GM12874 (cell line): Measurements from ENCODE around the gene NUCKS1.

Experiments
- TF ChIP-seq, protein P1 (sequence below): IDR thresholded peaks from 2 replicates; pipeline ENCODE4 v1.5.1; 2011; ENCODE audit warnings: low read depth, mild to moderate bottlenecking, control low read depth, low read length, moderate library complexity; ENCODE audit not compliant: insufficient read depth

Gene NUCKS1

DNA sequence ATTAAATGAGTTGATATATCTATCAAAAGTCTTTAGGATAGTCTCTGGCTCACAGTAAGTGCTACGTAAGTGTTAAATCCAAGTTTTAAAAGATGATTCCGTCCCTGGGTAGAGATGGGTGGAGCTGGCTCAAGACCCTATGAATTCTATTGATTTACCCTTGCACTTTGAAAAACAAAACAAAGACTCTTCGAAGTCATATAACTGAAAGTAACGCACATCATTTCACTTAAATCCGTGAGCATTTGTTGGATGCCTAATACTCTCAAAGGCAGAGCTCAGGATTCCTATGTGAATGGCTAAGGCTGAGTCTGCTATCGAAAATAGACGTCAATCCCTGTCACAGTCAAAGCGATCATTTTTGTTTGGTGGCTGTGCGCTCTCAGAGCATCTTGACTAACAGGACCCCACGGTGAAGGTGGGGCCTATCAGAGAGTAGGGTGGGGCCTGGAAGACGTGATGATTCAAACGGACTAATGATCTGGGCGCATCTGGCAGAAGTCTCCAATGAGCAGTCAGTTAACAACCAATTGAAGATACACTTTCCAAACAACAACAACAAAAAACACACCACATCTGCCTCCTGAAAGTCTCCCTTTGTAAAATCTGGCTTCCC, 1.2 kb upstream of the NUCKS1 start:
- TF ChIP-seq, protein P1, sequence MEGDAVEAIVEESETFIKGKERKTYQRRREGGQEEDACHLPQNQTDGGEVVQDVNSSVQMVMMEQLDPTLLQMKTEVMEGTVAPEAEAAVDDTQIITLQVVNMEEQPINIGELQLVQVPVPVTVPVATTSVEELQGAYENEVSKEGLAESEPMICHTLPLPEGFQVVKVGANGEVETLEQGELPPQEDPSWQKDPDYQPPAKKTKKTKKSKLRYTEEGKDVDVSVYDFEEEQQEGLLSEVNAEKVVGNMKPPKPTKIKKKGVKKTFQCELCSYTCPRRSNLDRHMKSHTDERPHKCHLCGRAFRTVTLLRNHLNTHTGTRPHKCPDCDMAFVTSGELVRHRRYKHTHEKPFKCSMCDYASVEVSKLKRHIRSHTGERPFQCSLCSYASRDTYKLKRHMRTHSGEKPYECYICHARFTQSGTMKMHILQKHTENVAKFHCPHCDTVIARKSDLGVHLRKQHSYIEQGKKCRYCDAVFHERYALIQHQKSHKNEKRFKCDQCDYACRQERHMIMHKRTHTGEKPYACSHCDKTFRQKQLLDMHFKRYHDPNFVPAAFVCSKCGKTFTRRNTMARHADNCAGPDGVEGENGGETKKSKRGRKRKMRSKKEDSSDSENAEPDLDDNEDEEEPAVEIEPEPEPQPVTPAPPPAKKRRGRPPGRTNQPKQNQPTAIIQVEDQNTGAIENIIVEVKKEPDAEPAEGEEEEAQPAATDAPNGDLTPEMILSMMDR: no peak

DNA sequence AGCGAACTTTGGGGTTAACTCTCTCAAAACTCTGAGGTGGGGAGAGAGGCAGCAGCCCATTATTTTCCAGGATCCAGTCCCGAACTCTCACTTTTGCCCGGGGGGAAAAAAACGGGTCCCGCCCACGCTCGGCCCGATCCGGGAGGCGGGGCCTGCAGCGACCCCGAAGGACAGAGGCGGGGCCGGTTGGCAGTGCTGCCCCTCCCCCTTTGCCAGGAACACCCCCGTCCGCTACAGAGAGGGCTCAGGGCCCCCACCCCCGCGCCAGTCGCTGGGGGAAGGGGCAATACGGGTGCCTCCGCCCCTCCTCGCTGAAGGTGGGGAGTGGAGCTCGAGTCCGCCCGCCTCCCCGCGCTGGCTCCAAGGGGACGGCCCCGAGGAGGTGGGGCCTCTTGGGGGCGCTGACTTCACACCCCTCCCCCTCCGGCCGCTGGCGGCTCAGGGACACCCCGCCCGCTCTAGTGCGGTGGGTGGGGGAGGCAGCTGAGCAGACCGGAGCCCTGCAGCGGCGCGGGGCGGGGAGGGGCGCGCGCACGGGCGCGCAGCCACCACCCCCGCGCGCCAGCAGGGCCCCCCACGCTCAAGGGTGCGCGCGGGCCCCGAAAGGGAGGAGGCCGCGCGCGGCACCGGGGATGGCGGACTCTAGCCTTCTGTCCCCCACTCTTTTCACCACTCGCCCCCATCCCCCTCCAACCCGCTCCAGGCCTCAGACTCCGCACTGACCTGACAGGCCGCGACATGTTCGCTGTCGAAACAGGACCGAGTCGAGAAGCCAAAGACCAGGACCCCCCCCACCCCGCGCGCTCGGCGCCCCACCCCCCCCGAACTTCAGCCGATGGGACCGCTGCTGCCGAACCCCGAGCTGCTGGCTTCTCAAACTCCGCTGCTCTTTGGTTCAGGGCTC, 496 bp downstream of the NUCKS1 start:
- TF ChIP-seq, protein P1: no peak

DNA sequence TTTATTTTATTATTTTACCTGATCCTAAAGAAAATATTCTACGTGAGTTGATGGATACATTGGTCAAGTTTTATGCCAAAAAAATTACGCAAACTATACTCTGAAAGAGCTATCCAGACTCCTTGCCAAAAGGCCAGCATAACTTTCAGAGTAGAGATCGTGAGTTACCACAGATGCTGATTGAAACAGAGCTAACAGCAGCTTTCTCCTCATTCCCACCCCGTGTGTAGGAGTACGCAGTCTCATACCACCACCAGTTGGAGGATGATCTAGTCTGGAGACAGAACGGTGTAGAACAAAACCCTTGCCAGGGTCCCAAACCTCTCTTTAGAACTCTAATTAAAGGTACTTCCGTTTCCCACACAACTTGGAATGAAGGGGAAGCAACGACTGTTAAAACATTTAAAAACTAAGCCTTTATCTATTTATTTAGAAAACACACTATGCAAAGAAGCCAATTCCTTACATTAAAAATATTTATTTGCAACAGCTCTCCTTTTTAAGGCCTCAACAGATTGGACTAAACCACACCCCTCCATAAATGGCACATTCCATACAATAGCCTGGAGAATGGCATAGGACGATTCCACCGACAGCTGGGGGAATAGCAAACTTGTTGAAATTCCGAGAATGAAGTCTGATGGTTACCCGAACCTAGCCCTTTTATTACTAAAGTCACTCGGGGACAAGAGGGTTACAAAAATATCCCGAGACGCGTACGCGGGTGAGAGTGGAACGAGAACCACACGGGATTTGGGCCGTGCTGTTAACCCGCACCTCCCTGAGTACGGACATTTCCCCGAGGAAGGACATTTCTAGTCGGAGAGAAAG, 1.4 kb downstream of the NUCKS1 start:
- TF ChIP-seq, protein P1: no peak

DNA sequence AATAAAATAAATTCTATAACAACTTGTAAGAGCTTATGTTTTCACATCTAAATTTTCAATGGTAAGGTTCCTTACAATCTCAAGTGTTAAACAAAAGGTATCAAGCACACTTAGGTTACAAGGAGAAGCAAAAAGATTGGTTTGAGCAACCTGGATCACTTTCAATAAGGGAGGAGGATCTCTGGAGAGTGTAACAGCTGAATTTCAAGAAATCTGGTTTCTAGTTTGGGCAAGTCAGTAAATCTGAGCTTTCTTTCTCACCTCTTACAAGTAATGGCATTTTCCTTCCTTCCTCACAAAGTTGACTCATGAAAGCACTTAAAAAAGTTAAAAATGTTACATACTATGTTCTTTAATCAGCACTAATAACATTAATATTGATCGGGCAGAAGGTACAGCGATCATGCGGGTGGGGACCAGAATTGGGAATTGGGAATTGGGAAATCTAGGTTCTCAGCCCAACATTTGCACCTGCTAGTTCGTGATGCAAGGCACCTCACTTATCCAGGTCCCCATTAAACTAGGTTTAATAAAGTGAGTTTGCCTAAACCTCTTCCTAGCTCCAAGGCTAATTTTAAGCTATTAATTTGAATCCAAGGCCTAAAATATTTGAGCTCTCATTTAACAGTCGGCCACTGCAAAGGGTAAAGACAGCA, 3.1 kb downstream of the NUCKS1 start:
- TF ChIP-seq, protein P1: no peak

DNA sequence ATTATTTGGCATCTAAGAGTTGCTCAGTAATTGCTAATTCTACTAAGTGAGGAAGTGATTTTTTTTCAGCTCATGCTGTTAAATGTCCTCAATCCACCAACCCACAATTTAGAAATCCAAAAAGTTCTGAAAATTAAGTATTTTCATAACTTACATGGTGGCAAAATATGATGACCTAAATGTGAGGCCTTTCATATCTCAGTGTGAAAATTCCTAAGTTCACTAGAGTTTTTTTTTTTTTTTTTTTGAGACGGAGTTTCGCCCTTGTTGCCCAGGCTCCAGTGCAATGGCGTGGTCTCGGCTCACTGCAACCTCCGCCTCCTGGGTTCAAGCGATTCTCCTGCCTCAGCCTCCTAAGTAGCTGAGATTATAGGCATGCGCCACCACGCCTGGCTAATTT, 5.6 kb downstream of the NUCKS1 start:
- TF ChIP-seq, protein P1: no peak

DNA sequence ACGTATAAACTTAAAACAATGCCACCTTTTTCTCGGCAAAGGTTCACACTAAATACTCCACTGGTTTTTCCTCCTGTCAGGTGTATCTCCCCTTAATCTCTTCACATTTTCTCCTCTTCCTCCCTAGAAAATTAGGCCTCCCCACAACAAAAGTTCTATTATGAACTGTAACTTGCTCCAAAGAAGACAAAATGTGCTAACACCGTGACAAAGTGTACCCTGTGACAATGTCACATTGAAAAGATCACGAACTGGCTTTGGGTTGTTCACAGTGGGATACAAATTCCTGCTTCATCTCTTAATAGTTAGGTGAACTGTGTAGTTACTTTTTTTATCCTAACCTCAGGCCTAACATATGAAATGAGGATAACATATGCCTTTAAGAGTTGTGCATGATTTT, 6.0 kb downstream of the NUCKS1 start:
- TF ChIP-seq, protein P1: no peak
